ENCODE data around the gene CELF1.
A peak's percentile ranks its signal among the peaks of the same experiment; 100 is the strongest.
"Not testable (repeated sequence)": the region's sequence is repeated elsewhere in the genome, so short reads cannot be mapped to it uniquely, and the experiment has no call there.

Gene CELF1

DNA sequence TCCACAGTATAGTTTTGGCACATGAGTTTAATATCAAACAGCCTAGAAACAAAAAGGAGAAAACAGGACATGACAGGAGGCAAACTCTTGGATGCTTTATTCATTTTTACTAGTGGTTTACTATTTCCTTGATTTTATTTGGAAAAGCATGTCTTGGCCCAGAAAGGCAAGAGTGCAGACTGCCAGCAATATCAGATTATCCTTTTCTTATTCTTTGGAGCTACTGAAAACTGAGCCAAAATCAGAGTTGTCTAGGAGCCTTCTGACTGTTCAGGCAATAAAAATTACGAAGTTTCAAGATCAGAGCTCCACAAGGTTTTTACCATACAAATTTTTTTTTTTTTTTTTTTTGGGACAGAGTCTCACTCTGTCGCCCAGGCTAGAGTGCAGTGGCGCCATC is 16.0 kb downstream of the CELF1 start:
- Mint-ChIP-seq H3K36me3 (peaks cover 3% of the 10 kb centered on the region), H3K27ac (no peak overlapping the region), H3K9me3 (ENCODE audit: low read depth) (no peaks in the 10 kb centered on the region), H3K4me3 (no peak overlapping the region), H3K27me3 (no peaks in the 10 kb centered on the region), H3K4me1 (ENCODE audit: low read depth) (peaks cover 56% of the 10 kb centered on the region)

DNA sequence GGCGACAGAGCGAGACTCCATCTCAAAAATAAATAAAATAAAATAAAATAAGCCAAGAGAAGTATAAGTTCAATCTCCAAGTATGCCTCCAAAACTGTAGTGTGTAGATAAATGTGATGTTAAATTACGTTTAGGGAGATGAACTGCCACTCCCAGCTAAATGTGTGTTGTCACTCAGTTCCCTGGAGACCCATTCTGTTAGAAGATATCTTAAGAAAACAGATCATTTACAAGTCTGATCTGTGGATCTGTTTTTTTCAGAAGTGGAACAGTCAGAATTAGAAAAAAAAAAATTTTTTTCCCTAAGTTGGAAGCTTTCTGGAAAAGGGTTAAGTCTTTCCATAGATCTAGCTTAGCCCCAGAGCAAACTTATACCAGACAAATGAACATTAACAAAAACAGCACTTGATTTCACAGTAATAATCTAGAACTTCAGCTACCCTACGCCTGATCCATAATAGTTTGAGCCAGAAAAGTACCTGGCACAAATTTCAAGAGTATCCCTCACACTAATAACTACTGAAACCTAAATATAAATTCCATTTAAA is 18.2 kb downstream of the CELF1 start:
- no peaks in the 10 kb centered on the region for H3K9me3 Mint-ChIP-seq (ENCODE audit: low read depth)
- H3K27me3 Mint-ChIP-seq, result no peaks in the 10 kb centered on the region
- H3K27ac Mint-ChIP-seq, result peak overlapping the region; percentile 17
- H3K4me1 Mint-ChIP-seq (ENCODE audit: low read depth), result peaks cover 52% of the 10 kb centered on the region
- H3K4me3 Mint-ChIP-seq, result peak overlapping the region; percentile 2
- peaks cover 7% of the 10 kb centered on the region for H3K36me3 Mint-ChIP-seq

DNA sequence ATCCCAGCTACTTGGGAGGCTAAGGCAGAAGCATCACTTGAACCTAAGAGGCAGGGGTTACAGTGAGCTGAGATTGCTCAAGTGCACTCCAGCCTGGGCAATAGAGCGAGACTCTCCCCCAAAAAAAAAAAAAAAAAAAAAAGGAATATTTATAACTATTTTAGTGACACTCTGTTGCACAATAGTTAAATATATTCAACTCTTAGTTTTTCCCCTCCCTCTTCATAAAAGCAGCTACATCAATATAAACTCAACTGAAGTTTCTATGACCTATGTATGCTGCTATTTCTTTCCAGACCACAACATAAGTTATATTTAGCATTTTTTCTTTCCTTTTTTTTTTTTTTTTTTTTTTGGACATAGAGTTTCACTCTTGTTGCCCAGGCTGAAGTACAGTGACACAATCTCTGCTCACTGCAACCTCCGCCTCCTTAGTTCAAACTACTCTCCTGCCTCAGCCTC is 19.2 kb downstream of the CELF1 start:
- Mint-ChIP-seq H3K4me1 (ENCODE audit: low read depth) (peaks cover 42% of the 10 kb centered on the region), H3K27me3 (no peaks in the 10 kb centered on the region), H3K4me3 (no peak overlapping the region), H3K36me3 (peaks cover 6% of the 10 kb centered on the region), H3K27ac (no peak overlapping the region), H3K9me3 (ENCODE audit: low read depth) (no peaks in the 10 kb centered on the region)

GRCh38 chr11:47532597-47533213 is 20.2 kb downstream of the CELF1 start:
- H3K4me3 Mint-ChIP-seq, result no peak overlapping the region
- H3K36me3 Mint-ChIP-seq, result peaks cover 3% of the 10 kb centered on the region
- no peaks in the 10 kb centered on the region for H3K27me3 Mint-ChIP-seq
- peaks cover 43% of the 10 kb centered on the region for H3K4me1 Mint-ChIP-seq (ENCODE audit: low read depth)
- no peaks in the 10 kb centered on the region for H3K9me3 Mint-ChIP-seq (ENCODE audit: low read depth)
- peak overlapping the region; percentile 16 for H3K27ac Mint-ChIP-seq

- Mint-ChIP-seq H3K4me3 (no peak overlapping the region), H3K36me3 (peaks cover 3% of the 10 kb centered on the region), H3K27ac (no peak overlapping the region), H3K9me3 (ENCODE audit: low read depth) (no peaks in the 10 kb centered on the region), H3K27me3 (no peaks in the 10 kb centered on the region), H3K4me1 (ENCODE audit: low read depth) (peaks cover 47% of the 10 kb centered on the region)
Observed at GRCh38 chr11:47531666-47532065, 21.3 kb downstream of the CELF1 start.

DNA sequence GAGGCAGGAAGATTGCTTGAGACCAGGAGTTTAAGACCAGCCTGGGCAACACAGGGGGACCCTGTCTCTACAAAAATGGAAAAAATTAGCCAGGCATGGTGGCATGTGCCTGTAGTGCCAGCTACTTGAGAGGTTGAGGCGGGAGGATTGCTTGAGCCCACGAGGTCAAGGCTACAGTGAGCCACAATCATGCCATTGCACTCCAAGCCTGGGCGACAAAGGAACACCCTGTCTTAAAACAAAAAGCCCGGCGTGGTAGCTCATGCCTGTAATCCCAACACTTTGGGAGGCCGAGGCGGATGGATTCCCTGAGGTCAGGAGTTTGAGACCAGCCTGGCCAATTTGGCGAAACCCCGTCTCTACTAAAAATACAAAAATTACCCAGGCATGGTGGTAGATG is 22.2 kb downstream of the CELF1 start:
- not testable (repeated sequence) for H3K36me3 Mint-ChIP-seq; H3K27me3 Mint-ChIP-seq; H3K27ac Mint-ChIP-seq; H3K4me3 Mint-ChIP-seq; H3K9me3 Mint-ChIP-seq (ENCODE audit: low read depth)
- peaks cover 54% of the 10 kb centered on the region for H3K4me1 Mint-ChIP-seq (ENCODE audit: low read depth)

GRCh38 chr11:47529951-47530350 is 23.0 kb downstream of the CELF1 start:
- peaks cover 3% of the 10 kb centered on the region for H3K36me3 Mint-ChIP-seq
- H3K4me3 Mint-ChIP-seq, result no peak overlapping the region
- peaks cover 58% of the 10 kb centered on the region for H3K4me1 Mint-ChIP-seq (ENCODE audit: low read depth)
- H3K9me3 Mint-ChIP-seq (ENCODE audit: low read depth), result no peaks in the 10 kb centered on the region
- peak overlapping the region; percentile 2 for H3K27ac Mint-ChIP-seq
- no peaks in the 10 kb centered on the region for H3K27me3 Mint-ChIP-seq

DNA sequence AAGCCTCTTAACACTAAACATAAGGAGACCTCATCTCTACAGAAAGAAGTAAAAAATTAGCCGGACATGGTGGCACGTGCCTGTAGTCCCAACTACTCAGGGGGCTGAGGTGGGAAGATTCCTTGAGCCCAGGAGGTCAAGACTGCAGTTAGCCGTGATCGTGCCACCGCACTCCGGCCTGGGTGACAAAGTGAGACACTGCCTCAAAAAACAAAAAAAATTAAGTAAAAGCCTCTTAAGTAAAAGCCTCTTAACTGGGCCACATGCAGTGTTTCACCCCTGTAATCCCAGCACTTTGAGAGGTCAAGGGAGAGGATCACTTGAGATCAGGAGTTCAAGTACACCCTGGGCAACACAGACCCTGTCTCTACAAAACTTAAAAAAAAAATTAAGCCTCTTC is 25.7 kb downstream of the CELF1 start:
- H3K27ac Mint-ChIP-seq, result no peak overlapping the region
- peaks cover 3% of the 10 kb centered on the region for H3K36me3 Mint-ChIP-seq
- no peak overlapping the region for H3K4me3 Mint-ChIP-seq
- H3K4me1 Mint-ChIP-seq (ENCODE audit: low read depth), result peaks cover 68% of the 10 kb centered on the region
- H3K9me3 Mint-ChIP-seq (ENCODE audit: low read depth), result no peaks in the 10 kb centered on the region
- no peaks in the 10 kb centered on the region for H3K27me3 Mint-ChIP-seq

- not testable (repeated sequence) for H3K27me3 Mint-ChIP-seq; H3K9me3 Mint-ChIP-seq (ENCODE audit: low read depth); H3K4me3 Mint-ChIP-seq; H3K36me3 Mint-ChIP-seq
- H3K4me1 Mint-ChIP-seq (ENCODE audit: low read depth), result peaks cover 66% of the 10 kb centered on the region
- peak overlapping the region; percentile 81 for H3K27ac Mint-ChIP-seq
Observed at GRCh38 chr11:47526032-47526431, 26.9 kb downstream of the CELF1 start.

DNA sequence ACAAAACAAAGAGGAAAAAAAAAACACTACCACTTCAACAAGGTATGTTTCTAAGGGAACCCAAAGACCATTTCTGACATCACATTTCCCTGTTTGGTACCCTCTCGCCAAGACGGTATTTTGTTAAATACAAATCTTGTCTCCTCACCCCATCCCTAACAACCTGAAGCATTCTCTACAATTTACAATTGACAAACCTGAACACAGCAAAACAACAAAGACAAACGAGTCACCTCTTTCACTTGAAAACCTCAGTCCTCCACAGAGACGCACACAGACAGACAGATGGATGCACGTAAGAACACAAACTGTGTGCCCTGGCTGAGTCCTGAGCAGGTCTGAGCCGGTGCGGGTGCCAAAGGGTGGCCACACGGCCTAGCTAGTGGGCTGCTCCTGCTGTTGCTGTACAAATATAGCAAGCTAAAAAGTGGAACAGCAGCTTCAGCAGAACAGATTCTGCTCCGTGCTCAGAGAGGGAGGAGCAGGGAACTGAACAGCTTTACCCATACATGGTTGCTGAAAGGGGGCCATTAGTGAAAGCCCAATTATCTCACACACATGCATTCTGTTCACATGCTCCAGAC is 28.5 kb downstream of the CELF1 start:
- peak overlapping the region; percentile 72 for H3K4me3 Mint-ChIP-seq
- peaks cover 69% of the 10 kb centered on the region for H3K4me1 Mint-ChIP-seq (ENCODE audit: low read depth)
- no peaks in the 10 kb centered on the region for H3K9me3 Mint-ChIP-seq (ENCODE audit: low read depth)
- peak overlapping the region; percentile 73 for H3K27ac Mint-ChIP-seq
- H3K36me3 Mint-ChIP-seq, result peaks cover 3% of the 10 kb centered on the region
- no peaks in the 10 kb centered on the region for H3K27me3 Mint-ChIP-seq

DNA sequence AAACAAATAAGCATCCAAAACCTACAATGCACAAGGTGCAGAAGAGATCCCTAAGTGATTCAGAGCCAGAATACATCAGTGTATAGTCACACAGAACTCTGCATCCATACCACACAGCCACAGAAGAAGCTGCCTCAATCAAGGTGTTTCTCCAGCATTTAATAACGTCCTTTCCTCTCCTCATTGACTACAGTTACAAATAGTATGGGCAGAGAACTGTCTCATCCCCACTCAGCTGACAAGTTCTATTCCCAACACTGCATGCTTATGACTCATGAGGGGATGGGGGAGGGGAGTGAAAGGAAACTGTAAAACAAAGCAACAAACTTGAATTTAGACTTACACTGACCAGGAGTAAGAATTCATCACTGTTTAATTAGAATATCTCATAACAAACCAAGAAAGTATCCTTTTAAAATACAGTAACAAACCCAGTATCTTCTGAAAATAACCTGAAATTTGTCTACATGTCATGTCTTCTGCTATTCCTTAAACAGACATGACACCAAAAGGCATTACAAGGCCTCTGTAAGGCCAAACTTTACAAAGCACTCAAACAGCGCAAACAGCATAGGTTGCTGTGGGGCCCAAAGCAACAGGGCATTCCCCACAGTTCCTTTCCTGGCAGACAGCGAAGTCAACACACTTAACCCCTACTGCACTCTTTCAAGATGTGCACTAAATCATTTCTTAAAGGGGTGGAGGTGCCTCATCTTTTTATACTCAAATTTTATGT is 29.3 kb downstream of the CELF1 start:
- peak overlapping the region; percentile 72 for H3K4me3 Mint-ChIP-seq
- peak overlapping the region; percentile 73 for H3K27ac Mint-ChIP-seq
- H3K27me3 Mint-ChIP-seq, result no peaks in the 10 kb centered on the region
- peaks cover 75% of the 10 kb centered on the region for H3K4me1 Mint-ChIP-seq (ENCODE audit: low read depth)
- H3K36me3 Mint-ChIP-seq, result peaks cover 3% of the 10 kb centered on the region
- no peaks in the 10 kb centered on the region for H3K9me3 Mint-ChIP-seq (ENCODE audit: low read depth)

- no peaks in the 10 kb centered on the region for H3K9me3 Mint-ChIP-seq (ENCODE audit: low read depth)
- H3K27me3 Mint-ChIP-seq, result no peaks in the 10 kb centered on the region
- peaks cover 70% of the 10 kb centered on the region for H3K4me1 Mint-ChIP-seq (ENCODE audit: low read depth)
- H3K27ac Mint-ChIP-seq, result peak overlapping the region; percentile 50
- H3K36me3 Mint-ChIP-seq, result peaks cover 5% of the 10 kb centered on the region
- H3K4me3 Mint-ChIP-seq, result peak overlapping the region; percentile 22
Observed at GRCh38 chr11:47518212-47518964, 34.5 kb downstream of the CELF1 start.

DNA sequence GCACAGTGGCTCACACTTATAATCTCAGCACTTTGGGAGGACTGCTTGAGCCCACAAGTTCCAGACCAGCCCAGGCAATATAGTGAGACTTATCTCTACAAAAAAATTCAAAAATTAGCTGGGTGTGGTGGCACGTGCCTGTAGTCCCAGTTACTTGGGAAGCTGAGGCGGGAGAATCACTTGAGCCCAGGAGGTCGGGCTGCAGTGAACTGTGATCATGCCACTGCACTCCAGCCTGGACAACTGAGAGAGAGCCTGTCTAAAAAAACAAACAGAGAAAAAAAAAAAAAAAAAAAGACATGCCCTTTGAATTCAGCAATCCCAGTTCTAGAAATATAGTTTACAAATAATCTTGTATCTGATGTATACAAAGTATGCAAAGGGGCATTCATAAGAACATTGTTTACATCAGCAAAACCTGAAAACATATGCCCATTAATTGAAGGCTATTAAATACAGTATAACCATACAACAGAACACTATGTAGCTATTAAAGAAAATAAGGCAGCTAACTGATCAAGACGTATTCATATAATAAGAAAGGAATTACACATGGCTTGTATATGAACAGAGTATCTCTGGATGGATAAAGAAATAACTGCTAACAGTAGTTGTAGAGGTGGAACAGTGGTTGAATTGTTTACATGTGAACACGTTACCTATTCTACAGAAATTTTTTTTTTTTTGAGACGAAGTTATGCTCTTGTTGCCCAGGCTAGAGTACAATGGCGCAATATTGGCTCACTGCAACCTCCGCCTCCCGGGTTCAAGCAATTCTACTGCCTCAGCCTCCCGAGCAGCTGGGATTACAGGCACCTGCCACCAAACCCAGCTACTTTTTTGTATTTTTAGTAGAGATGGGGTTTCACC is 35.7 kb downstream of the CELF1 start:
- Mint-ChIP-seq H3K36me3 (peaks cover 5% of the 10 kb centered on the region), H3K27ac (peak overlapping the region; percentile 28)

GRCh38 chr11:47516155-47516554 is 36.8 kb downstream of the CELF1 start:
- Mint-ChIP-seq H3K27ac (peak overlapping the region; percentile 22), H3K9me3 (ENCODE audit: low read depth) (no peaks in the 10 kb centered on the region), H3K36me3 (peaks cover 5% of the 10 kb centered on the region), H3K4me3 (no peak overlapping the region), H3K4me1 (ENCODE audit: low read depth) (peaks cover 74% of the 10 kb centered on the region), H3K27me3 (no peaks in the 10 kb centered on the region)

More for the DNA sequence above, 35.7 kb downstream of the CELF1 start:
- Mint-ChIP-seq H3K4me3 (no peak overlapping the region), H3K9me3 (ENCODE audit: low read depth) (no peaks in the 10 kb centered on the region), H3K4me1 (ENCODE audit: low read depth) (peaks cover 72% of the 10 kb centered on the region), H3K27me3 (no peaks in the 10 kb centered on the region)
